NK-92 treated with Interleukin-12 subunit alpha and Interleukin-12 subunit beta, amount 100 ng/mL, for 24 hours (cell line): ENCODE results near the gene JAK3.

Experiments used
- DNase-seq: peaks from one replicate; lab custom pipeline; 2025; lab: John Stamatoyannopoulos, UW

JAK3 gene

DNA sequence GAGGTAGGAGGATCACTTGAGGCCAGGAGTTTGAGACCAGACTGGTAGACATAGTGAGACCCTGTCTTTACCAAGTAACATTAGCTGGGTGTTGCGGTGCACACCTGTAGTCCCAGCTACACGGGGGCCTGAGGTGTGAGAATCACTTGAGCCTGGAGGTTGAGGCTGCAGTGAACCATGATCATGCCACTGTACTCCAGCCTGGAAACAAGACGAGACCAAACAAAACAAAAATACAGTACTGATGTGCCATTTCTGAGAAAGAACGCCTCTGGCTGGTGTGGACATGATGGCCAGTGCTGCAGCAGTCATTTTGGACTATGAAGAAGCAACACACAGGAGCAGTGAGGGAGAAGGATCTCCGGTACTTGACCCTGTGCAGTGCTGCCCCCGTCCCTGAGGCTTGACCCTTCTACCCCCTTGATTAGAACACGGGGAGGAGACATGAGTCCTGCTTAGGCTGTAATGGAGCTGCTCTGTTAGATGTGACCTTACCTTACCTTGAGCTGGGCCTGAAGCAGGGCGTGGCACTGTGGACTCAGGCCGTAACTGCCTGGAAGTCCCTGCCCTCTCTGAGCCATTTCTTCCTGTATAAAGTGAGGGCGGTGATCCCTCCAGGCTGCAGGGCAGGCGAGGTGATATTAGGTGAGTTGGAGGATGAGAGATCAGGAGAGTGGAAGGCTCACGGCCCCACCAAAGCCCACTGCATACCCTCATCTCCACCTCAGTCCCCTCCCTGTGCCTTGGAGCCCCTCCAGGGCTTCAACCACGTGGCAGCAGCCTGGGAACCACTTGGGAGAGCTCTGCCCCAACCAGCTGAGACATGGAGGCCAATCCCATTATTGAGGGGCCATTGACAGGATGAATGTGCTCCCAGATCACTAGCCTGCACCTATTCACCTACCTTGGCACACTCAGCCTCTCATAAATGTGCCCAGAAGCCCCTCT, 17.9 kb upstream of the JAK3 start:
- no peak for DNase-seq

DNA sequence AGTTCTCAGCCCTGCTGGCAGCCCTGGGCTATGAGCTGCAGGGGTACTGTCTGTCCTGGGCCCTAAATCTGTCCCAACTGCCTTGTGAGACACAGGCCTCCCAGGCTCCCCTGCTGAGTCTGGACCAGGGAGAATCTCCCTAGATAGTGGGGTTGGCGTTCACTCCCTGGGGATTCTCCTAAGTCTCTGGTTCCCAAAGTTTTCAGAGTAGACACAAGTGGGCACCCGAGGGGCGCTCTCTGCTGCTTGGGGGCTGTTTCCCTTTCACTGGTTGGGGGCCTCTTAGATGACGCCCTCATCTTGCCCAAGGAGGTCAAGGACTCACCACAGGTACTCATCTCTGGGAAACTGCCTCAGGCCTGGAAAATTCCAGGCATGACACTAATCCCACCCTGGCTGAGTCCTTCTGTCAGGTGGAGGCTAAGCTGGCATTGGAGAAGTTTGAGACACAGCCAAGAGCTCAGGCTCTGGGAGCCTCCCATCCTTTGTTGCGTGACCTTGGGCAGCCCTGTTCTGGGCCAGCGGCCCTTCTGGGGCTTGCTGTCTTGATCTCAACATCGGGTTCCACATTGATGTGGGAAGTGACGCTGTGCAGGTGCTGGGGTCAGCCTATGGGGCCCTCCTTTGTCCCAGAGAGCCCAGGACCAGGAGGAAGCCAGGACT, 15.9 kb upstream of the JAK3 start:
- DNase-seq = no peak

DNA sequence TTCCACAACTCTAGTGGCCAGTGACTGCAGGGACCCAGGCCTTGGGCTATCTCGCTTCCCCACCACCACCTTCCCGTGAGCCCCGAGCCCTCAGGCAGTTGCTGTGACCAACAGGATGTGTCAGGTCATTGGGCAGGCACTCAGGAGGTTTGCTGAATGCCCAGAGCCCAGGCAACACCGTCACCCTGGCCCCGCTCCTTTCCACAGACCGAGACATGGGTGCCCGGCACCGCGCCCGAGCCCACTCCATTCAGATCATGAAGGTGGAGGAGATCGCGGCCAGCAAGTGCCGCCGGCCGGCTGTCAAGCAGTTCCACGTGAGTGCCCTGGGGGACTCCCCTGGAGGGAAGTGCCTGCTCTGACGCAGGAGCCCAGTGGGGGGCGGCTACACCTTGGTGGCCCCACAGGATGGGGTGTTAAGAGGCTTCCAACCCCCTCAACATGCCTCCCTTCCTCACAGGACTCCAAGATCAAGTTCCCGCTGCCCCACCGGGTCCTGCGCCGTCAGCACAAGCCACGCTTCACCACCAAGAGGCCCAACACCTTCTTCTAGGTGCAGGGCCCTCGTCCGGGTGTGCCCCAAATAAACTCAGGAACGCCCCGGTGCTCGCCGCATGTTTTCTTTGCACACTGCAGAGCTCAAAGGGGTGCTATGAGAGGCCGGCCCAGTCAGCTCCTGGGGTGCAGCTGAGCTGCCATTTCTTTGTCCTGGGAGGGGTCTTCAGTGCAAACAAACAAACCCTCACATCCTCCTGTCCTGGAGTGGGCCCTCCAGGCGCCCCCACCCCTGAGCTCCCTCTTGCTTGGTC, 15.1 kb upstream of the JAK3 start:
- DNase-seq = no peak

DNA sequence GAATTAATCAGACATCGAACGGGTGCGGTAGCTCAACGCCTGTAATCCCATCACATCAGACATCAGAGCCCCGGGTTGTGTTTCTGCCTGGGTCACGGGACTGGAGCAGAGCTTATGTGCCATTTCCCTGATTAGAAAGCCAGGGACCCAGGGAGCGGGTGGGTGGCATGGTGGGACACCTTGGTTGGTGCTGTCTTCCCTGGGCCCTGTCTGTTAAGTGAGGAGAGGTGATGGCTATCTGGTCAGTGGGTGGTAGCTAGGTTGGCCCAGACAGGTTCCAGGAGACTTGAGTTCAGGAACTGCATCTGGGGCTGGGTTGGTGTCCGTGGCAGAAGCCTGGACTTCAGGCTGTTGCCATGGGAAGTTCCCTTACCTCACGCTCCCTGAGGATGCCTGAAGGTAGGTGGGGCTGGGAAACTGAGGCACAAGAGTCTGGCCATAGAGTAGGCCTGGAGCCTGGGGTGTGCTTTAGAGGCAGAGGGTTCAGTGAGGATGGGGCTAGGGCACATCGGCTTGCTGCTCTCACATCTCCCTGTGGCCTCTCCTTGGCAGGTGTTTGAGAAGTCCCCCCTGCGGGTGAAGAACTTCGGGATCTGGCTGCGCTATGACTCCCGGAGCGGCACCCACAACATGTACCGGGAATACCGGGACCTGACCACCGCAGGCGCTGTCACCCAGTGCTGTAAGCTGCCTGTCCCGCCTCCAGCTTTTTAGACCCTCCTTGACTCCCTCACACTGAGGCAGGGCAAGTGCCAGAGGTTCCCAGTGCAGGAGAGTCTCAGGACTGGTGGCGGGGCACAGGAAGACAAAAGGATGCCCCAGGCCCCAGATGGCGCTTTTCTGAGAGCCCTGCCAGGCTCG, 14.0 kb upstream of the JAK3 start:
- no peak for DNase-seq

DNA sequence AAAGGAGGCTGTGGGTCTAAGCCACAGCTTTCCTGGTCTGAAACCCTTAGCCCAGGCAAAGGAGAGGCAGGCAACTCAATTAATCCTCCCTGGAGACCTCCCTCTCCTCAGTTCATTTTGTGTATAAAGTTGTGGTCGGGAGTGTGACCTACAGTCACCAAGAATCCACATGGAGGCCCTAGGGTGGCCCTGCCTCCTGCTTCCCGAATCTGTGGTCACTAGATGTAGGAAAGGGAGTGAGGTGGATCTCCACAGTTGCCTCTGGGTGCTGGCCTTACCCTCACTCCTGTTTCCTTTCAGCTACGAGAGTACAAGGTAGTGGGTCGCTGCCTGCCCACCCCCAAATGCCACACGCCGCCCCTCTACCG, 13.2 kb upstream of the JAK3 start:
- no peak for DNase-seq

DNA sequence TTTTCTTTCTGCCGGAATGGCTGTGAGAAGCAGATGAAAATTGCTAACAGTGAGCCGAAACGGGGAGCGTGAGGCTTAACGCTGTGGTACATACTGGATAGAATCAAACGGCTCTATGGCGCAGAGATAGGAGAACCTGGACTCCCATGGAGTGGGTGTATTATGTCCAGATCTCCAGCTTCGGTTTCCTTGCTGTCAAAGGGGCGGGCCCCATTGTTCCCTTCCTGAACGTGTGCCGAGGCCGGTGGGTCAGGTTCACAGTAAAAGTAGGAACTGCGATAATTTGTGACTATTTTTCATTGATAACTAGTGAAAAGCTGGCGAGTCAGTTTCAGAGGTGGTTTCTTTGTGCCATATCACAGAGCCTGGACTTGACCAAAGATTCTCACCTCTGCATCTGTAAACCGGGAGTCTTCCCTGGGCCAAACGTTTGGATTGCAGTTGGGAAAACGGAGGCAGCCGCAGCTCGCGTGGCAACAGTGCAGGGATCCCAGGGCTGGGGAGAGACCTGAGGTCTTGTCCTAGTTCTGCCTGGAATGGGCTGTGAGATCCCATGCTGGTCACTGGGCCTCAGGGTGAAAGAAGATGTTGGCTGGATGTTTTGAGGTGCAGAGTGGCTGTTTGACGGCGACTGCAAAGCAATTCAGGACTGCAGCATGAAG, 12.7 kb upstream of the JAK3 start:
- no peak for DNase-seq

DNA sequence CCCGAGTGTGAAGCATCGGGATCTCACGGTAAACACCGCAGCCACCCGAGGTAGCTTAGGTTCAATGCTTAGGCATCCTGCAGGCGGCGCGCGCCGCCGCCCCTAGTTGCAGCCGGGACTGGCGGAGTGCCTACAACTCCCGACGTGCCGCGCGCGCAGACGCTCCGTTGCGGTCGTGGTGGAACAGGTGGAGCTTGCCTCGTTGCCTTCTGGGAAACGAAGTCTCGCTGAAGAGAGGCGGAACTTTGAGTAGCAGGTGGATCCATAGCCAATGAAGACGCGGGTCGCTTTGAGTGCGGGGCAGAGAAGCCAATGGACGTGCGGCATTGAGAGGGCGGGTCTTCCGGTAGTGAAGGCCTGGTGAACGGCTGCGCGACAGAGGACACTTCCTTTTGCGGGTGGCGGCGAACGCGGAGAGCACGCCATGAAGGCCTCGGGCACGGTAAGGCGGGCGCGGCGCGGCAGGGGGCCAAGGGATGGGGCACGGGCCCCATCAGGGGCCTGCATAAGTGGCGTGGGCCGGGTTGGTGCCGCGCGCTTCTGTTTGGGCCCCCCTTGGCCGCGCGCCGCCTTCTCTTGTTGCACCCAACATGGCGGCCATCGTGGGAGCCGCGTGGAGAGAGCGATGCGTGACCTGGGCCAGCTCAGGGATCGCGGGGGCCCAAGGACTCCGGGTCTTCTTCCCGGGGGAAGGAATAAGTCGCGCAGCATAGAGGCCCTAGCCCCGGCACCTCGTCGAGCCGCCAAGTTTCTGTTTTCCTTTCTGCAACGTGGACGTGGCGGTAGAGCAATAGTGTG, 11.9 kb upstream of the JAK3 start, which contains the start of gene RPL18A:
RPL18A (plus strand) TSS at position 378 of the 798 bp plus-strand sequence; CDS start at position 425, 47 bp downstream.
- peak; percentile 100 for DNase-seq

DNA sequence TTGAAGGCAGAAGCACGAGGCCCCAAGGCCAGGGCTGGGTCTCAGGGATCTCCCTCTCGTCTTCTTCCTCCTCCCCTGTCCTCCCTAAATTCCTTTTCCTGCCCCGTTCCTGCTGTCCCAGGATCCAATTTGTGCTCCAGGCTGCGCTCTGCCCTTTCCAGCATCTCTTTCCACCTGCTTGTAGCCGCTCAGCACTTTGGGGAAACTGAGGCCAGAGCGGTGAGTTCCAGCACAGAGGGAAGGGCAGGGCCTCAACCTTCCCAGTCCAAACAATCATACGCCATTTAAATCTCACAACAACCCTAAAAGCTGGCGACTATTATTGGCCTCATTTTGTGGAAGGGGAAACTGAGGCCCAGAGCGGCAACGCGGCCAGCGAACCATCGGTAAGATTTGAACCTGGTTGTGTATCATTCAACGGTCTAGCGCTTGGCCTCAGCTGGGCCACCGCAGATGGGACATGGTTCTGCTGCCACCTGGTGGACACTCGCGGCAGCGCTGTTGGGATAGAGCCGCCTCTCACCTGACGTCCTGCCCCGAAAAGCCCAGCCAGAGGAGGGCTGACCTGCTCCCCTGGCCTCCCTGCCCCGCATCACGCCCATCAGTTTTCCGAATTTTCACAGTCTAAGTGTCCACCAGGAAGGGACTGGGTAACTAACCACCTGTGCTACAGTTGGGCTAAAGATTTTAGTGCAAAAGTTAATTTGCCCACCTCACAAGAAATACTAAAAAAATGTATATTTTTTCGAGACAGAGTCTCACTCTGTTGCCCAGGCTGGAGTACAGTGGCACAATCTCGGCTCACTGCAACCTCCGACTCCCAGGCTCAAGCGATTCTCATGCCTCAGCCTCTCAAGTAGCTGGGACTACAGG, 7.7 kb upstream of the JAK3 start:
- peak; percentile 71 for DNase-seq

DNA sequence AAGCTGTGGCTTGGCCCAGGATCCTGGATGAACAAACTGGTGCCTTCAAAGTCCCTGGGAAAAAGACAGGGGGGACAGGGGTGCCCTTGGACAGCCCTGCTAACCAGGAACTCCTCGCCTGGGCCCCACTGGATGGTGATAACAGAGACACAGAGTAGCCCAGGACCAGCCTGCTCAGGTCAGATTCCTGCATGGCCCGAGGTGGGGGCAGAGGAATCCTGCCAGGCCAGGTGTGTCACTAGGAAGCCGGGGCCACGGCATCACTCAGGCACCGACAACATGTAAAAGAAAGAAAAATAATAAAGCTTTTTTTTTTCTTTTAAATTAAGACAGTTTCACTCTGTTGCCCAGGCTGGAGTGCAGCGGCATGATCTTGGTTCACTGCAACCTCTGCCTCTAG, 6.3 kb upstream of the JAK3 start:
- DNase-seq = no peak

DNA sequence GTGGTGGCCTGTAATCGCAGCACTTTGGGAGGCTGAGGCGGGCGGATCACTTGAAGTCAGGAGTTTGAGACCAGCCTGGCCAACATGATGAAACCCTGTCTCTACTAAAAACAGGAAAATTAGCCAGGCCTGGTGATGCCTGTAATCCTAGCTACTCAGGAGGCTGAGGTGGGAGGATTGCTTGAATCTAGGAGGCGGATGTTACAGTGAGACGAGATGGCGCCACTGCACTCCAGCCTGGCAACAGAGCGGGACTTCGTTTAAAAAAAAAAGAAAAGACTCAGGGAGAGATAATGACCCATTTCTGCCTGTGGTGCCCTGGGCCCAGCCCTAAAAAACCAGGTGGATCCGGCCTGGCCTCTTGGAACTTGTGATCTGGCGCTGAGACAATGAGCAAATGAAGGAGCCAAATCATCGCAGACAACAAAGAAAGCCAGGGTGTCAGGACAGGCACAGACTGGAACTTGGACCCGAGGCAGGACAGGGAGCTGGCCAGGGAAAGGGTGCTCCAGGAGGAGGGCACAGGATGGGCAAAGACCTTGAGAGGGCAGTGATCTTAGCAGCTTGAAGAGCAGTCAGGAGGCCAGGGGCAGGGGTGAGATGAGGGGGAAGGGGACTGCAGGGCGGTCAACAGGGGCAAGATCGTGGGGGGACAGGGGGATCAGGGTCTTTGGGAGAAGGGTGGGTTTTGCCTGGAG, 962 bp upstream of the JAK3 start:
- no peak for DNase-seq

DNA sequence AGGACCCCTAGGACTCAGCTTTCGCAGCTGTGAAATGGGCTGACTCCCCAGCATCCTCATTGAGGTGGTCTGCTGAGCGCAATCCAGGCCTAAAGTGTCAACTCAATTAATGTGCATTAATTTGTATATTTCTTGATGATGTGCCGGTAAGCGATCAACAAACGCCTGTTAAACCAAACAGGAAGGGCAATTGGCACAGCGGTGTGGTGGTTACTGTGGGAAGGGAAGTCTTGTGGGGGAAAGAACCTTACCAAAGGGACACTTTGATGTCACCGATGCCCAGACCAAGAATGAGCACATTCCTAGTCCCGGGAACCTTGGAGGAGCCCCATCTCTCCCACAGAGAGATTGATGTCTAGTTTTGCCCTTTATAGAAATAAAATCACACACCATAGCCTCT, 1.6 kb downstream of the JAK3 start:
- no peak for DNase-seq

DNA sequence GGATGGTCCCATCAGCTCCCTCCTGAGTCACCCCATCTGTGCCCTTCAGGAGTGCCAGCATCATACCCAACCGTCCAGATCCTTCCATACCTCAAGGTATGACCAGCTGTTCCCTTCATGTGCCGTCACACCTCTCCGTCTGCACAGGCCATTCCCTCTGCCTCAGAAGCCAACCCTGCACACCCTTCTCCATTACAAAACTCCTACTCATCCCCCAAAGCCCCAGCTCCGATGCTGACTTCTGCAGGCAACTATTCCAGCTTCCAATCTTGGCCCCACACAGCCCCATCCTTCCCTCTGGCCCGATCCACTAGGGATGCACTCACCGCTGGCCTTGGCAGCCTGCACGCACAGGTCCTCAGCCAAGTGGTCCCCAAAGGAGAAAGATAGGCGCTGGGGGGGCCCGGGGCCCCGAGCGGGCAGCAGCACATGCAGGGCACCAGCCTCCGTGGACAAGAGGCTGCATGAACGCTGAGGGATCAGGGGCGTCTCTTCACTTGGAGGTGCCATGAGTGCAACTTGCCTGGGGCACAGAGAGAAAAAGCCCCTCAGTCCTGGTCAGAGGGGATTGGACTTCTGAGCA, 3.8 kb downstream of the JAK3 start:
- DNase-seq = no peak

DNA sequence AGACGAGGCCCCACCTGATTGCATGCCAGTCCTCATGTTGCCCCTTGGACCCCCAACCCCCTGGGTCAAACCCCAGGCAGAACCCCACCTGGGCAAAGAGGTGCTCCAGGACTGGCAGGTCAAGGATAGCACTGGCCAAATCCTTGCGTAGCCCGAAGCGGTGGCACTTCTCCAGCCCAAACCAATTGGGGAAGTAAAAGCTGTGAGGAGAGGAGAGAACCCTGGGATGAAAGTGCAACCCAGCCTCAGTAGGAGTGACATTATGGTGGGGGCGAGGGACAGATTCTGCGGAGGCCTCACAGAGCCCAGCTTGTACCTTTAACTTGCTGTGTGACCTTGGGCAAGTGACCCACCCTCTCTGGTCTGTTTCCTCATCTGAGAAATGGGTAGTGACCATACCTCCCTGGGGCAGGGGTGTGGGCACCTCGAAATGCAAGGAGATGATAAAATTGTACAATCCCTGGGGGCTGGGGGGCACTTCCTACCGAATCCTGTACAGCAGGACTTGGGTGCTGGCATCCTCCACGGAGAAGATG, 4.4 kb downstream of the JAK3 start:
- no peak for DNase-seq

DNA sequence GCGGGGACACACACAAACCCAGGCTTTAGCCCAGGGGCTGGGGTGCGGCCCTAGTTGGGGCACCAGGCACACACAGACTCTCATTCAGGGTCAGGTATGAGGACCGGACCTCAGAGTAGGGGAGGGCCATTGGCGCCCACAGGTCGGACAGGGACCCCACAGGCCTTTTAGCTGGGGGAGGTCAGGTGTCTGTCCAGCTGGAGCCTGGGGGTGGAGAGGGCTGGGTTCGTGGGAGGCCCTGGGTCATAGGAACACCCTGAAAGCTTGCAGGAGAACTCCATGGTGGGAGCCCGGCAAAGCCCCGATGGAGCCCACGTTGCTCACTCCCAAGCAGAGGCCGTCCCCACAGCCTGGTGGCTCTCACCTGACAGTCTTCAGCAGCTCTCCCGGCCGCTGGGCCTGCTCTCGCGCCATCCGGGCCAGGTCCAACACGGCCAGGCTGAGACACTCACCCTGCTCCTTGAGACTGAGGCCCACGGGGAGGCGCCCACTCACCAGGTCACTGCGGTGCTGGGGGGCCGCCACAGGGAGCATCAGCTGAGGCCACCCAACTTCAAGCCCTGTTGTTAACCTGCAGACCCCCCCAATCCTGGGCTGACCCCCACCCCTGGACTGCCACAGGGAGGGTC, 5.0 kb downstream of the JAK3 start:
- no peak for DNase-seq

DNA sequence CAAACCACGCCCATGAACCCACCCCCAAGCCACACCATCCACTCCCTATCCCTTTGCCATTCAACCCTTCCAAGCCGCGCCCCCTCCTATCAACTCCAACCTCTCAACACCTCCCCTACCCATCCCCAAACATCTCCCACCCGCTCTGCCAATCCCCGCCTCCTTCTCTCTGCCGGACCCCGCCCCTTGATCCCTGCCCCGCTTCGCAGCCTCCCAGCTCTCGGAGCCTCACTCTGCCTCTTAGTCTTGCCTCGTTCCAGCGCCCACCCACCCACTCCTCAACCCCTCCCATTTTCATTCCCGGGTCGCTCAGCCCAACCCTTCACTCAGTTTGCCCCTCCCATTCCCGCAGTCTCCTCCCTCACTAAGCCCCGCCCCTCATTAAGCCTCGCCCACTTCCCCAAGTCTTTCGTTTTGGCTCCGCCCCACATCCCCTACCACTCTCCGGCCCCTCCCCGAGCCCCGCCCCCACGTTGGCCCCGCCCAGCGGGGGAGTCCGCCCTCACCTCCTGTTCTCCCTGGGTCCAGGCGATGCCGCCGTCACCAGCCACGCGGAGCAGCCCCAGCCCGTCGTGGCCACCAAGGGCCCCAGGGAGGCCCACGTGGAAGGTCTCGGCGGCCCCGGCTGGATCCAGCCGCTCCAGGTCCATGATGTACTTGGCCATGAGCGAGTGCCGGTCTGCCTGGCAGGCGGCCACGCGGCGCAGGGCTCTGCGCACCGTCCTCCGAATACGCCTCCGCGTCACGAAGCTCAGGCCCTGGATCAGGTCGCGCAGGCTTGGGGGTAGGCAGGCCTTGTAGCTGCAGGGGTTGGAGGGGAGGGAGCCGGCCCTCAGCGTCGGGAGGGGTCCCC, 5.7 kb downstream of the JAK3 start:
- DNase-seq = no peak

DNA sequence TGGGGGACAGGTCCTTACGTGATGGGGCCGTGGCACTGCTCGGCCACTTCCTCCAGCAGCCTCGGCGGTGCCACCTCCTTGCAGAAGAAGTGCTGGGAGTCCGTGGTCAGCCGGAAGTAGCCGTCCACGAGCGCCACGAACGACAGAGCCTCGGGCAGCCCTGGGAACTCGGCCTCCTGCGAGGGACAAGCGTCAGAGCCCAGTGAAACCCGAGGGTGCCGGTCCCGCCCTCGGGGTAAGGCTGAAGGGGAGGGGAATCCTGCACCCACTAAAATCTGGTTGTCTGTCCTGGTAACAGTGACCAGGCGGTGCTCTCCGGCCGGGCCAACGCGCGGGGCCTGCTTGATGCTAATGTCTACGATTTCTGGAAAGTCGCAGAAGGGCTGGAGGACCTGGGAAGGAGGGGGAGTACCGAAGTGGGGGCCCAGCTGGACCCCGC, 6.4 kb downstream of the JAK3 start:
- no peak for DNase-seq
